ENCODE data around the gene MRPL28. TPM values are rescaled to one million over a fixed set of nuclear protein-coding genes. Genes with fewer than 3 reads are reported as not detected.
A peak's percentile ranks its signal among the peaks of the same experiment; 100 is the strongest.

The MRPL28 gene
- total RNA-seq, 1 experiment from 2014 or later = 140 TPM

GRCh38 chr16:330741-331140 is 39.6 kb downstream of the MRPL28 start:
- no peak for ATAC-seq

GRCh38 chr16:325375-326145 is 44.8 kb downstream of the MRPL28 start:
- H3K27me3 ChIP-seq (ENCODE audit: control insufficient read depth, insufficient read depth, low read length) = no peaks in the 10 kb centered on the region

More at GRCh38 chr16:330741-331140, 39.6 kb downstream of the MRPL28 start:
- Histone ChIP-seq H3K27ac (ENCODE audit: low read length) (peak overlapping the region; percentile 40; the same call in 1 of the 2 replicates), H3K27me3 (ENCODE audit: control insufficient read depth, insufficient read depth, low read length) (no peaks in the 10 kb centered on the region), H3K4me3 (ENCODE audit: low read depth in 2 of 2, low read length in 2 of 2) (no peak overlapping the region), H3K9me3 (ENCODE audit: control insufficient read depth, insufficient read depth, low read depth, low read length) (no peaks in the 10 kb centered on the region), H3K4me1 (ENCODE audit: control insufficient read depth, insufficient read depth, low read length) (peaks cover 45% of the 10 kb centered on the region), H3K36me3 (ENCODE audit: control insufficient read depth, insufficient read depth, low read length) (no peaks in the 10 kb centered on the region)
- TF ChIP-seq POLR2AphosphoS5 (IDR thresholded peaks at IDR 0.05; ENCODE audit: low read depth, low read length) = no peak
- no peak for TF ChIP-seq REST (IDR thresholded peaks at IDR 0.05; ENCODE audit: insufficient read depth in 1 of 2, low read depth in 2 of 2, low read length in 1 of 2)
- TF ChIP-seq CTCF (IDR thresholded peaks at IDR 0.05) = no peak
- TF ChIP-seq TCF7L2 (IDR thresholded peaks at IDR 0.05; ENCODE audit: low read depth, low read length) = no peak
- TF ChIP-seq SIN3A (IDR thresholded peaks at IDR 0.05; ENCODE audit: borderline replicate concordance, insufficient read depth, low read depth, low read length) = no peak
- CTCF ChIA-PET = no interaction called here
- intact Hi-C loops (cut with micrococcal nuclease; ENCODE audit: unreplicated experiment) = no loop called here
- no TSS peak for BruUV-seq (replicated peaks)
- POLR2A ChIA-PET = no interaction called here
- in situ Hi-C loops (cut with HindIII; ENCODE audit: low pct_unique_long_range_greater_than_20kb, low sequenced_read_pairs) = no loop called here
- DNase-seq (ENCODE audit: low read depth, low spot score) = no peak

More at GRCh38 chr16:325375-326145, 44.8 kb downstream of the MRPL28 start:
- in situ Hi-C loops (cut with HindIII; ENCODE audit: low pct_unique_long_range_greater_than_20kb, low sequenced_read_pairs) (no loop called here), intact Hi-C loops (cut with micrococcal nuclease; ENCODE audit: unreplicated experiment) (no loop called here)
- H3K4me3 ChIP-seq (ENCODE audit: low read depth in 2 of 2, low read length in 2 of 2) = peak overlapping the region in 1 of 2 experiments; percentile 9; a peak in 2 of 4 replicates
- no peak for DNase-seq (ENCODE audit: low read depth, low spot score)
- peak overlapping the region; percentile 74 for H3K27ac ChIP-seq (ENCODE audit: low read length)
- ATAC-seq = no peak
- ChIA-PET CTCF (no interaction called here), POLR2A (interaction anchor here (0.5 kb wide), 1 partner anchor 48 kb away, joined by 3 read pairs; no protein-coding TSS in a partner anchor)
- no peaks in the 10 kb centered on the region for H3K36me3 ChIP-seq (ENCODE audit: control insufficient read depth, insufficient read depth, low read length)
- TF ChIP-seq CTCF (IDR thresholded peaks at IDR 0.05) (no peak), TCF7L2 (IDR thresholded peaks at IDR 0.05; ENCODE audit: low read depth, low read length) (no peak), SIN3A (IDR thresholded peaks at IDR 0.05; ENCODE audit: borderline replicate concordance, insufficient read depth, low read depth, low read length) (no peak), REST (IDR thresholded peaks at IDR 0.05; ENCODE audit: insufficient read depth in 1 of 2, low read depth in 2 of 2, low read length in 1 of 2) (no peak), POLR2AphosphoS5 (IDR thresholded peaks at IDR 0.05; ENCODE audit: low read depth, low read length) (no peak)
- no TSS peak for BruUV-seq (replicated peaks)
- H3K9me3 ChIP-seq (ENCODE audit: control insufficient read depth, insufficient read depth, low read depth, low read length) = no peaks in the 10 kb centered on the region
- H3K4me1 ChIP-seq (ENCODE audit: control insufficient read depth, insufficient read depth, low read length) = peaks cover 43% of the 10 kb centered on the region
